Lower leg skin (tissue), 3 donors: ENCODE measurements around the gene TREML1.

ENCODE experiments used
- POLR2A ChIP-seq, 2 donors: fragments of 450-650 bp; IDR thresholded peaks; one replicate each; pipeline ENCODE4 v1.6.1; 2016 to 2017; ENCODE audit warnings: antibody characterized with exemption in 2 of 2, mild to moderate bottlenecking in 1 of 2, moderate library complexity in 1 of 2
- TF ChIP-seq, protein P1 (sequence below), 3 donors: fragments of 450-650 bp; IDR thresholded peaks; one replicate each; pipeline ENCODE4 v1.5.1; 2016; ENCODE audit warnings: antibody characterized with exemption in 3 of 3, mild to moderate bottlenecking in 3 of 3, moderate library complexity in 2 of 3

DNA sequence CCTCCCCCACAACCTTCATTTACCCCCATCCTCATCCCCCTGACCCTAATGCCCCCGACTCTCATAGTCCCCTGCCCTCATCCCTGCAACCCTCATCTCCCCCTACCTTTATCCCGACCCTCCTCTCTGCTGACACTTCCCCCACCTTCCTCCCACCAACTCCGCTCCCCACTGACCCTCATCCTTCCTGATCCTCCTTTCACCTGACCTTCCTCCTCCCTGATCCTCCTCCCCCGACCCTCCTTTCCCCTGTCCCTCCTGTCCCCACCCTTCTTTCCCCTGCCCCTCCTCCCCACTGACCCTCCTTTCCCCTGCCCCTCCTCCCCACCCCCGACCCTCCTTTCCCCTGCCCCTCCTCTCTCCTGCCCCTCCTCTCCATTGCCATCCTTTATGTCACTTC is 39.7 kb upstream of the TREML1 start:
- TF ChIP-seq, protein P1, sequence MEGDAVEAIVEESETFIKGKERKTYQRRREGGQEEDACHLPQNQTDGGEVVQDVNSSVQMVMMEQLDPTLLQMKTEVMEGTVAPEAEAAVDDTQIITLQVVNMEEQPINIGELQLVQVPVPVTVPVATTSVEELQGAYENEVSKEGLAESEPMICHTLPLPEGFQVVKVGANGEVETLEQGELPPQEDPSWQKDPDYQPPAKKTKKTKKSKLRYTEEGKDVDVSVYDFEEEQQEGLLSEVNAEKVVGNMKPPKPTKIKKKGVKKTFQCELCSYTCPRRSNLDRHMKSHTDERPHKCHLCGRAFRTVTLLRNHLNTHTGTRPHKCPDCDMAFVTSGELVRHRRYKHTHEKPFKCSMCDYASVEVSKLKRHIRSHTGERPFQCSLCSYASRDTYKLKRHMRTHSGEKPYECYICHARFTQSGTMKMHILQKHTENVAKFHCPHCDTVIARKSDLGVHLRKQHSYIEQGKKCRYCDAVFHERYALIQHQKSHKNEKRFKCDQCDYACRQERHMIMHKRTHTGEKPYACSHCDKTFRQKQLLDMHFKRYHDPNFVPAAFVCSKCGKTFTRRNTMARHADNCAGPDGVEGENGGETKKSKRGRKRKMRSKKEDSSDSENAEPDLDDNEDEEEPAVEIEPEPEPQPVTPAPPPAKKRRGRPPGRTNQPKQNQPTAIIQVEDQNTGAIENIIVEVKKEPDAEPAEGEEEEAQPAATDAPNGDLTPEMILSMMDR (IDR thresholded peaks at IDR 0.05): no peak
- no peak for TF ChIP-seq POLR2A (IDR thresholded peaks at IDR 0.05)
